DMS153 treated with DMSO at 0.1 percent for 48 hours (cell line): Measurements from ENCODE around the gene C1orf174.
"Not testable (repeated sequence)": the region's sequence is repeated elsewhere in the genome, so short reads cannot be mapped to it uniquely, and the experiment has no call there.

Experiments used
- DNase-seq: peaks from one replicate; lab custom pipeline; 2025; ENCODE audit not compliant: unreplicated experiment; lab: John Stamatoyannopoulos, UW

C1orf174 gene

DNA sequence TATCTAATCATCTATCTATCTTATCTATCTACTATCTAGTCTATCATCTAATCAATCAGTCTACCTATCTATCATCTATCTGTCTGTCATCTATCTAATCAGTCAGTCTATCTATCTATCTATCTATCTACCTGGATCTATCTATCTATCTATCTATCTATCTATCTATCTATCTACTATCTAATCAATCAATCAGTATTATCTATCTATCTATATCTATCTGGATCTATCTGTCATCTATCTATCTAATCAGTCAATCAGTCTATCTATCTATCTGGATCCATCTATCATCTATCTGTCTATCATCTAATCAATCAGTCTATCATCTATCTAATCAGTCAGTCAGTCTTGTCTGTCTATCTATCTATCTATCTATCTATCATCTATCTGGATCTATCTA, 26.9 kb upstream of the C1orf174 start:
- no peak for DNase-seq

DNA sequence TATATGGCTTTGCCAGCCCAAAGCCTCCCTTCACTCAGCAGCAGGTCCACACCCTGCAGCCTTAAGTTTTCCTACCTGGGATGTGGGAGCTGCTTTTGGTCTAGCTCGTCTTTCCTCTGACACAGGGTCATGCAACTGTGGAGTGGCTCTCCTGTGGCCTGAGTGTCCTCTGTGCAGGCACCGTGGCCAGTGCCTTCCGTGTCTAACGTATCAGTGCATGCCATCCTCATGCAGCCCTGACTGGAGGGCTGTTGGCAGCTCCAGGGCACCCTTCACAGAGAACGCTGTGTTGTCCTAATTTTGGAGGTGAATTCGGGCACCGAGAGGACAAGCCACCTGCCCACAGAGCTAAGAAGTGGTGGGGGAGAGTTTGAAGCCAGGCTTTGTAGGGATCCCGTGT, 25.7 kb upstream of the C1orf174 start:
- DNase-seq: no peak

DNA sequence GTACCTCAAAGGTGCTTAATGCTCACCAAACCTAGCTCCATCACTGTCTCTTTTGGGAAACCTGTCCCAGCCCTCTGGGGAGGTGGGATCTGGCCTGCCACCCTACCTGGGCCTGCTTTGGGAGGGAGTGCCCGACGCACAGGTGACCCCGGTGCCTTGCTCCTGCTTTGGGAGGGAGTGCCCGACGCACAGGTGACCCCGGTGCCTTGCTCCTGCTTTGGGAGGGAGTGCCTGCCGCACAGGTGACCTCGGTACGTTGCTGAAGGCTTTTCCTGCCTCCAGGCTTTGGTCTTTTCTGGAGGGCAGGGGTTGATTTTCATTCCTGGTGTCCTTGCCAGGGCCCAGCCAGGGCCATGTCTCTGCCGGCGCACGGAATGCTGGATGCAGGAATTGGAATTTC, 25.2 kb upstream of the C1orf174 start:
- no peak for DNase-seq

DNA sequence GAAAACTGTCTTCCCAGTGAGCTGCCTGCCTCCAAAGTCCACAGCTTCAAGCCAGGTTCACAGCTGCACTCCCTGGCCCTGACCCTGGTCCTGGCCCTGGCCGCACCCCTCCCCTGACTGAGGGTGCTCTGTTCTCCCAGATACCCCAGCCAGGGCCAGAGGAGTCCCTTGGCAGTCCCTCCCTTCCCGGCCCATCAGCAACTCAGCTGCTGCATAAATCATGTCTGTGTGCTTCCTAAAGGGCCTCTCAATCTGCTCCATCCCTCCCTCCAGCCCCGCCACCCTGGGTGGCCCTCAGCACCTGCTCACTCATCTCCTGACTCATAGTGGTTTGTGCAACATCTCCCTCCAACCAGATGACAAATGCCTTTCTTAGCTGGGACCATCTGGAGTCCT, 24.8 kb upstream of the C1orf174 start:
- no peak for DNase-seq

DNA sequence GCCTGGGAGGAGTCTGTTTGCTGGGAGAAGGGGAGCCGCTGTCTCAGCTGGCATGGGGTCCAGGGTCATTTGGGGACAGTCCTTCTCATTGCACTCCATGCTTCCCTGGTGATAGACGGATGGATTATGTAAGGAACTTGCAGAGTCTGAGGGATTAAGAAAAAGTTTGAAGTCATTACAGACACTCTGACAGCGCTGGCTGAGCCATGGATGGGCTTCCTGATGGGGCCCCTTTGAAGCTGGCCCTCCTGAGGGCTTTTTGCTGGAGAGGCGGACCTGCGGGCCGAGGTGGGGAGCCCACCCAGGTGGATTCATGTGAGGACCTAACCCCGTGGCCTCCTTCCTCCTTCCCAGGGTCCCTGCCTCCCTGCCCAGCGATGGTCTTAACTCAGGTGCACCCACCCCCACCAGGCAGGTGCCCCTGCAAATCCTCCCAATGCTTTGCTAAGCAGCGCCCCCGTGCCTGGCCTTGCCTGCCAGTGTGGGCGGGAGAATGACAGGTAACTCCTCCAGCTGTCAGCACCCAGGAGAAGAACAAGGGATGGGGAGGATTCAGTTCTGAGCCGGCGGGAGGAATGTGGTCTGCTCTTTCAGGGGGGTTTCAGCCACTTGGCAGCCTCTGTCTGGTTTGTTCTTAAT, 24.2 kb upstream of the C1orf174 start:
- DNase-seq: no peak

DNA sequence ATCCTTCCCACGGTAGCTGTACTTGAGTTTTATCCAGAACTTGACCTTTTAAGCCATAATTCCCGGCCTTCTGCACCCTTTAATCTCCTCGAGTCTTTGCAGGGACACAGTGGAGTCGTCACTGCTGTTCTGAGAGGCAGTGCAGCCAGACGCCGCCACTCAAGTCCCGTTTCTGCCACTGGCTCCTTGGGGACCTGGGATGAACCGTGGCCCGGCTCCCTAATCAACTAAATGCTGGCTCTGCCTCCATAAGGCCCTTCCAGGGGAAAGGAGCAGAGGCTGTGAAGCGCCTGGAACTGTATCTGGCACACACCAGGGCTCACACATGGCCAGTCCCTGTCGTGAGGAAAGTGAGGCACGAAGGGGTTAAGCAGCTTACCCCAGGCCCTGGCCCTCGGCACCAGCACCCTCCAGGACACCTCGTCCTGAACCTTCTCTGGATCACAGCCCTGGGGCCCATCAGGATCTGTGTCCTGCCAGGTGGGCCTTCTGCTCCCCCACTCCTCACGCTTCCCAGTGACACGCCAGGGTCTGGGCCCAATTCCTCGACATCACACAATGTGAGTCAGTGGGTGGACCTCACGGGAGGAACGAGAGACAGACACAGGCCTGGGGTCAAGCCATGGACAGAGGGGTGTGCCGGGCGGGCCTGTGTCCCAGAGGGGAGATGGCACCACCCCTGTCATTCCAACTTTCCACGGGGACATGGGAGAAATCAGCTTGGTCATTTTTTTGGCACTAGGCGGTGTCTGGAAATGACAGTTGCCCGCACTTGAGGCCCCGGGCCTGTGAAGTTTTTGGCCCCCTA, 23.5 kb upstream of the C1orf174 start:
- no peak for DNase-seq

DNA sequence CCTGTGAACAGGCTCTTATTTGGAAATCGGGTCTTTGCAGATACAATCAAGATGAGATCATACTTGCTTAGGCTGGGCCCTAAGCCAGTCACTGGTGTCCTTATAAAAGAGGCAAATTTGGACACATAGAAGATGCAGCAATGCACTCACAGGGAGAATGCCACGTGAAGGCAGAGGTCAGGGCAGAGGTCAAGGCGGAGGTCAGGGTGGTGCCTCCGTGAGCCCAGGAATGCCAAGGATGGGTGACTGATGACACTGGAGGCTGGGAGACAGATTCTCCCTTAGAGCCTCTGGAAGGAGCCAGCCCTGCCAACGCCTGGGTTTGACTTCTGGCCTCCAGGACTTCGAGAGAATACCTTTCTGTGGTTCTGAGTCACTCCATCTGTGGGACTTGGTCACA, 22.8 kb upstream of the C1orf174 start:
- DNase-seq: no peak

DNA sequence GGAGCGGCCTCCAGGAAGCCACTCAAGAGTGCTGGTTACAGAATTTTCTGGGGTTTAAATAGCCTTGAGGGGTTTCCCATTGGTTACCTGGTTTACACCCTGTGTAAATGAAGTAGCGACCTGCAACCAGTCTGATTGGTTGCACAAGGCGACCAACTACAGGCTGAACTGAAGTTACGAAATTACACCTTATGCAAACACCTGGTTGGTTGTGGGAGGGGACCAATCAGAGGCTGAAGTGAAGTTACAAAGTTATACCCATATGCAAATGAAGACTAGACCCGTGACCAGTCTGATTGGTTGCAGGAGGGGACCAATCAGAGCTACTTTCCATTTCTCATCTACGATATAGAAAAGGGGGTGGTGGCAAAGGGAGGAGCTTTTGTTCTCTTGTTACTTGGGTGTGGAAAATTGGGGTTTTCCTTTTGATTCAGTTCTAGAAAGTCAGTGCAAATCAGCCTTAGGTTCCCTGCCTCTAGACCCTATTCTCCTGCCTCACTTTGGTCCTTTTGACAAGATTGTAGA, 22.2 kb upstream of the C1orf174 start:
- no peak for DNase-seq

DNA sequence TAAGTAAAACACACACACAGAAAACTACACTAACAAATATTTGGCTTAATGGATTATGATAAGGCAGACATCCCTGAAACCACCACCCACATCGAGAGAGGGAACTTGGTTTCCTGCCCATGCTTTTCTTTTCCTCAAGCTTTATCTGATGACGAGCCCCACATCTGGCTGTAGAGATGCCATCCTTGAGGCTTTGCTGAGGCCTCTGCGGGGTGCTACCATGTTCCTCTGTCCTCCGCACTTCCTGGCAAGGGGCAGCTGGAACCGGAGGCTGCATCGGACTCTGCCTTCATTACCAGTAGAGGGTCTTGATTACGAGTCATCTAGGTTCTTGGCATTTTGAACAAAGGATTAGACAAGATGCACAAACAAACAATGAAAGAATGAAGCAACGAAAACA, 21.7 kb upstream of the C1orf174 start:
- no peak for DNase-seq

DNA sequence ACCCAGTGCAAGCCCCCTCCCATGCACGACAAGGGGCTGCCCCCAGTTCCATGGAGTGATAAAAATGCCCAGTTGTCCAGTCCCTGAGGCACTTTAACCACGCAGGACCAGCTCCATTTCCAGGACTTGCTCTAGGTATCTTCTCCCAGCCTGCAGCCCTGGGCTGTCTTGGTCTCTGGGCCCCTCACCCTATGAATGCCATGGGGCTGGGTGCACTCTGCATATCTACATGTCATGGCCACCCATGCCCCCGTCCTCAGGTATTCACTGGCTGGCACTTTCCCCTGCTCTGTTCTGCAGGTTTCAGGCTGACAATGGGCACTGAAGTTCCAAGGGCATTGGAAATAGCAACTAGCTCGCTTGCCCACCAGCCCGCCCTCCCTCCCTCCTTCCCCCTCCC, 19.6 kb upstream of the C1orf174 start:
- DNase-seq: no peak

DNA sequence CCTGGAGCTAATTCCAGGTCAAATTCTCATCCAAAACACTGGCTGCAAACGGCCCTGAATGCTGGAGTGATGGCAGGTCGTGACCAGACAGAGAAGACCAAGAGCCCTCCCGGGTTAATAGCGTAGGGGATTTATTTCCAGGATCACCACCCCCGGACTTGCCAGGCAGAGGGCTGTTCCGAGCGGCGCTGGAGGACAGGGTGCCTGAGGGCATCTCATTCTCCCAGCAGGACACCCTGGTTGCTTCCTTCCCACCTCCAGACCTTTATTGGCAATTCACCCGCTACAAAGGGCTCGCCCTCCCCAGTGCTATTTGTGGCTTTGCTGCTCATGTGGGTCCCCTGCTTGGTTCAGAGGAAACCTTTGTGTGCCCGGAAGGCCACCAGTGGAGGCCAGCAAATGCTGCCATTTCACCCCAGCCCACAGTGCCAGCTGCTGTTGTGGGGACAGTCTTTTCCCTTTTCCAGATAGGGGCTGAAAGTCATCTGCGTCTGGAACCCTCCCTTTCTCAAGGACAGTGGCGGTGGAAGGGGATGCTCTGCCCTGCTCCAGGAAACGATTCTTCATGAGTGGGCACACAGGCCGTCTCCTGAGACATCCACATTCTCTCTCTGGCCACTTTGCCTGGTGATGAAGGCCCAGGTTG, 19.0 kb upstream of the C1orf174 start:
- no peak for DNase-seq

DNA sequence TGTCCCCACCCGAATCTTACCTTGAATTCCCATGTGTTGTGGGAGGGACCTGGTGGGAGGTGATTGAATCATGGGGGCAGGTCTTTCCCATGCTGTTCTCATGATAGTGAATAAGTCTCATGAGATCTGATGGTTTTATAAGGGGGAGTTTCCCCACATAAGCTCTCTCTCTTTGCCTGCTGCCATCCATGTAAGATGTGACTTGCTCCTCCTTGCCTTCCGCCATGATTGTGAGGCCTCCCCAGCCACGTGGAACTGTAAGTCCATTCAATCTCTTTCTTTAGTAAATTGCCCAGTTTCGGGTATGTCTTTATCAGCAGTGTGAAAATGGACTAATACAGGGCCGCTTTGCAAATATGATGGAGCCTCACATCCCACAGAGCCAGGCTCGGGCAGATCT, 18.3 kb upstream of the C1orf174 start:
- DNase-seq: not testable (repeated sequence)

DNA sequence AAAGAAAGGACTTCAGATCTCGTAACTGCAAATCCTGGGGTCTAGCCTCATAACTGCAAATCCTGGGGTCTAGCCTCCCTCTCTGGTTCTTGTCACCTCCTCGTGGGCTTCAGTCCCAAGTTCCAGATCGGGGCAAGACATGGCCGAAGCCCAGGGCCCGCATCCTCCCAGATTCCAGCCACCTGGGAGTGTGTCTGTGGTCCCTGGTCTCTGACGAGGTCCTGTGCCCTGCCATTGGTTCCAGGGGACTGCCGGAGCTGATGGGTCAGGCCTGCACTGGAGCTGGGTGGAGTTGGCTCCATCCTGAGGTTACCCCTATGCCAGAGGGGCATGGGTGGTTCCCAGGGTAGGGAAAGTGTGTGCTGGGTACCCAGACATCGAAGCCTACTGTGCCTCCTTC, 17.7 kb upstream of the C1orf174 start:
- DNase-seq: no peak

DNA sequence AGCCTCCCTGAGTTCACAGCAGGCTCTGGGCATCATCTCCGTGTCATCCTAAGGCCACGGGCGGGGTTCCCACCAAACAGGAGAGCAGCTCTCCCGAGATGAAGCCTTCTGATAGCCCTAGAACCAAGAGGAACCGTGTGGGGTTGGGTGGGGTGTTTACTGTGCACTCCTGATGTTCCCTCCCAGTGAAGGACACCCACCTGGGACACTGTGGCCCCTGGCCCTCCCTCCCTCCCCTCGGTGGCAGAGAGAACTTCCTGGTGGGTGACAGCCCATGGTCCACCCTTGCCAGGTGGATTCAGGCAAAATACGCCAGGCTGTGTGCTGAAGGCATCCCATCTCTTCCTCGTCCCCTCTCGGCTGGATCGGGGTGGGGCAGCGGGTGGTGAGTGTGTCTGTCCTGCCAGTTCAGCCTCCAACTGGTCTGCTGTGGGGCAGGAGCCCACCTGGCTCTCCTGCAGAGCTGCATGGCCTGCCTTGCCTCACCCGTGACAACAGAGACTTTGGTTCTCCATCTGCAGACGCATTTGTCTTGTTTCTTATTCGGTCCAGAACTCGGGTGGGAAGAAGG, 15.6 kb upstream of the C1orf174 start:
- DNase-seq: no peak

DNA sequence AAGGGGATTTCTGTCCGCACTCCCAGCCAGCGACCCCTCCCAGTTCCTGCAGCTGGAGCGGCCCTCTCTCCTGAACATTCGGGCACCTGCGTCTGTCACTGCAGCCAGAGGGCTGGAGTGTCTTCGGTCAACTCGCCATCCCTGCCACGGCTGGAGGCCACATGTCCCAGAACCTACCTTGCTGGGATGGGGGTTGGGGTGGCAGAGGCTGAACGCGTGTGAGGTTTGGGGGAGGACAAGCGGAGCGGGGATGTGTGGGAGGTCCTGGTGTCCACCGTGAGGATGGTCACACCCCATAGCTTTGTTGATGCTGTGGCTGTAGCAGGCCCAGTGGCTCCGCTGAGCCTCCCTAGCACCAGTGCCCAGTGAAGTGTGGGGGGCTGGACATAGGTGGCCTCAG, 14.8 kb upstream of the C1orf174 start:
- DNase-seq: no peak

DNA sequence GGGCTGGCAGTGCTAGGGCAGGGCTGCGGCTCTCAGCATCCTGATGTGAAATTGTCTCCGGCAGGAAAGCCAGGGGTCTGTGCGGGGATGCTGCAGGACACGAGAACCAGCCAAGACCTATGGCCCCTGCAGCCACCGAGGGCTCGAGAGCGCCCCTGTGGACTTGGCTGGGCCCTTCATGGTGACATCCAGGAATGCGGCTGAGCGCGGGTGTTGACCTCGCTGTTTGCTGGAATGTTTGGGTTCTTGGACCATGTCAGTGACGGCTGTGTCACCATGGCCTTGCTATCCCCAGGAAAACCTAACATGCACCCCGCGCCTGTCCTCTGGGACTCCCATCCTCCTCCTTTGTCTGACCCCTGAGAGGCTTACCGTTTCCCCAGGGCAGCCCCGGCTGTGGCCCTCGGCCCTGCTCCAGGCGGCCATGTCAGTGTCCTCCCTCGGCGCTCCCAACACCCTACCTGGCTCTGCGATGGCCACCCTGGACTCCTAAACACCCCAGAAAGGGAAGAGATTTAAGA, 14.3 kb upstream of the C1orf174 start:
- no peak for DNase-seq

DNA sequence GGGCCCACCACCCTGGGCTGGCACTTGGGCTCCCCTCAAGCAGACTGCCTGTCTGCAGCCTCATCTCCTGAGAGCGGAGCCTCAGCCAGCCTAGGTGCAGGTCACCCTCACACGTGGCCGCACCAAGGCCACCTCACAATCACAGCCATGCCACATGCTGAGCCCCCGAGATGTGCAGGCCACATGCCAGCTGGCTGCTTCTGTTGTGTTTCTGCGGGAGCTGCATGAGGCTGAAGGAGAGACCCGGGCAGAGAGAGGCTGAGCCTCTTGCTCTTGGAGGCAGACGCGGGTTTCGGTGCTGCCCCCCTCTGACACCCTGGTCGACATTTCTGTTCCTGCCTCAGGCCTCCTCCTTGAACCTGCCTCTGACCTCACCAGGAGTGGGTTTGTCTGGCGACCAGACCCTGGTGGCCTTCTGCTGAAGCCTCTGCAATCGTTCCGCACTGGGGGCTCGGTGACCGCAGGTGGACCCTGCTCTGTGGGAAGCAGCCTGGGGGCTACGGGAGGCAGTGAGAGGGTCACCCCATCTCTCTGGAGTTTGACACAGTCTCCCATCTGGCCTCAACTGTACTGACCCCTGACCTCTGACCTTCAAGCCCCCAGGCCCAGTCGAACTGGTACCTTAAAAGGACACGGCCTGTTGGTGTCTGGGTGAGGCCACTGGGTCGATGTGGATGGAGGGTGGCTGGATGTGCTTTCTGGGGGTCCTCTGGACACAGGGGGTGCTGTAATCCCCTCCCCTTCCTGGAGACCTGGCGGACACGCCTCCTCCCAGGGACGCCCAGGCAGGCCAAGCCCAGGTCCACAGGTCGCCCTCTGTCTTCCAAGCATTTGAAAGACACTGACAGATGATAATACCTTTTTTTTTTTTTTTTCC, 13.0 kb upstream of the C1orf174 start:
- DNase-seq: no peak

DNA sequence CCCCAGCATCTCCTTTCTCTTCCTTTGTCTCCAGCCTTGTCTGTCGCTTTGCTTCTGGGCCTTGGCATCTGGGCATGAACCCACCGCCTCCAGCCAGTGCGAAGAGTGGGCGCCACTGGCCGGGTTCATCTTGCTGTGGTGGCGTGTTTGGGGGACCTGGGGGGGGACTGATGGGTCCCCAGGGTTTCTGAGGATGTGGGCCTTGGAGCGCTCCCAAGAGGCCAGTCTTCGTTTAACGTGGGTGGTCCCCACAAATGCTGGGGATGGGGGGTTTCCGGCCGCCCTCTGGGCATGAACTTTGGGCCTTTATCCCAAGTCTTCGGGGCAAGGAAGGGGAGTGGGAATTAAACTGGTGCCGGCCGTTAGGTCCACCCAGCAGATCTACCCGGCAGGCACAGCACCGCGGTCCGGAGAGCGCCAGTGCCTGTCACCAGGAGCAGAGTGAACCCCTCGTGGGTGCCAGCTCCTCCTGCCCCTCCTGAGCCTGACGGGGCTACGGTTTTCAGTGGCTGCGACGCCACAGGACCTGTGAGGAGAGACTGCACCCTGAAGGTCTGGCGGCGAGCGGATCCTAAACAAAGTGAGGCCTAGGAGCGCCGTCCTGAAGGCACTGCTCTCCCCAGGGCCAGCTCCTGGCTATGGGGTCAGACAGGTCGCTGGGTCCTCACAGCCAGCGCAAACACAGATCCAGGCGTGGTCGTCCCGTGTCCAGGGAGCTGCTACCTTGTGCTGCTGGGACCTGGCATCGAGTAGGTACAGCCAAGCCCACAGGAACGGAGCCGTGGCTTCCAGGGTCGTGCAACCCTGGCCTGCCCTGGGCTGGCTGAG, 12.1 kb upstream of the C1orf174 start:
- DNase-seq: no peak
